ENCODE data around the gene HEATR1. TPM values are rescaled to one million over a fixed set of nuclear protein-coding genes. Genes with fewer than 3 reads are reported as not detected.
A peak's percentile ranks its signal among the peaks of the same experiment; 100 is the strongest.

Gene HEATR1, protein sequence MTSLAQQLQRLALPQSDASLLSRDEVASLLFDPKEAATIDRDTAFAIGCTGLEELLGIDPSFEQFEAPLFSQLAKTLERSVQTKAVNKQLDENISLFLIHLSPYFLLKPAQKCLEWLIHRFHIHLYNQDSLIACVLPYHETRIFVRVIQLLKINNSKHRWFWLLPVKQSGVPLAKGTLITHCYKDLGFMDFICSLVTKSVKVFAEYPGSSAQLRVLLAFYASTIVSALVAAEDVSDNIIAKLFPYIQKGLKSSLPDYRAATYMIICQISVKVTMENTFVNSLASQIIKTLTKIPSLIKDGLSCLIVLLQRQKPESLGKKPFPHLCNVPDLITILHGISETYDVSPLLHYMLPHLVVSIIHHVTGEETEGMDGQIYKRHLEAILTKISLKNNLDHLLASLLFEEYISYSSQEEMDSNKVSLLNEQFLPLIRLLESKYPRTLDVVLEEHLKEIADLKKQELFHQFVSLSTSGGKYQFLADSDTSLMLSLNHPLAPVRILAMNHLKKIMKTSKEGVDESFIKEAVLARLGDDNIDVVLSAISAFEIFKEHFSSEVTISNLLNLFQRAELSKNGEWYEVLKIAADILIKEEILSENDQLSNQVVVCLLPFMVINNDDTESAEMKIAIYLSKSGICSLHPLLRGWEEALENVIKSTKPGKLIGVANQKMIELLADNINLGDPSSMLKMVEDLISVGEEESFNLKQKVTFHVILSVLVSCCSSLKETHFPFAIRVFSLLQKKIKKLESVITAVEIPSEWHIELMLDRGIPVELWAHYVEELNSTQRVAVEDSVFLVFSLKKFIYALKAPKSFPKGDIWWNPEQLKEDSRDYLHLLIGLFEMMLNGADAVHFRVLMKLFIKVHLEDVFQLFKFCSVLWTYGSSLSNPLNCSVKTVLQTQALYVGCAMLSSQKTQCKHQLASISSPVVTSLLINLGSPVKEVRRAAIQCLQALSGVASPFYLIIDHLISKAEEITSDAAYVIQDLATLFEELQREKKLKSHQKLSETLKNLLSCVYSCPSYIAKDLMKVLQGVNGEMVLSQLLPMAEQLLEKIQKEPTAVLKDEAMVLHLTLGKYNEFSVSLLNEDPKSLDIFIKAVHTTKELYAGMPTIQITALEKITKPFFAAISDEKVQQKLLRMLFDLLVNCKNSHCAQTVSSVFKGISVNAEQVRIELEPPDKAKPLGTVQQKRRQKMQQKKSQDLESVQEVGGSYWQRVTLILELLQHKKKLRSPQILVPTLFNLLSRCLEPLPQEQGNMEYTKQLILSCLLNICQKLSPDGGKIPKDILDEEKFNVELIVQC (N-terminal part only)
- polyA plus RNA-seq (2013, experiment 1 of 2), result 34.2 TPM
- 33.3 TPM for polyA plus RNA-seq (2013, experiment 2 of 2)

DNA sequence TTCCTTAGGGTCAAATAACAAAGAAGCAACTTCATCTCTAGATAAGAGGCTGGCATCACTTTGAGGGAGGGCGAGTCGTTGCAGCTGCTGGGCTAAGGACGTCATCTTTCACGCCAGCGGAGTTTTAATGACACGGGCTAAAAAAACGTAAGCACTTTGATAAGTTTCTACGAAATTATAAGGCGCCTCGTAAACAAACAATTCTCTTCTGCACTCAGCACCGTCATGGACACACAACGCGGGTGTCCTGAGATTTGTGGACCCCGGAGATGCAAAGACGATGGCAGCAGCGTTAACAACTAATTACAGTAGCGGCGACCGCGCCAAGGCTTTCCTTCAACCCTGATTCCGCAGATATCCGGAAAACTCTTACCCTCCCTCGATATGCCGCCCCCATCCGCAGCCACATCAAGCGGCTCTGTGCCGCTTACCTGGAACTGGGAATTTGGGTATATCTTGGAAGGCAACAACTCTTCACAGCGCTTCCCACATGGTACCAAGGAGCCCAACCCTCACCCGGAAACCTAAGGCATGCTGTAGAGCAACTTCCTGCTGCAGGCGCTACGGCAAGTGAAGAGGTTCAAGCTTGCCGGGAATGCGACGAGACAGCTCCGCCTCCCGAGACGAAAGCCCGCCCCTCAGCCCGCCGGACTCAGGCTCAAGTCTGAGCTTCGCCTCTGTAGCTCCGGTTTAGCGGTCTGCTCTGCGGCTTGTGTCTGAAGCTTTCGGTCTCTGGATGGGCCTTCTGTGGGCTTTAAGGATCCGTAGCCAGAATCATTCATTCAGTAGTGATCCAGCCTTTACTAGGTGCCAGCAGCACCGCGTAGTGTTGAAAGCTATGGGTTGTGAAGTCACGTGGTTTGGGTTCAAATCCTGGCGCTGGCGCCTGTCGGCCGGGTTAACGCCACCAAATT, at the start of gene HEATR1:
TSS of gene HEATR1 (minus strand) at position 526 of the 914 bp plus-strand sequence. CDS start at position 105, 421 bp downstream.
- Histone ChIP-seq H2AK5ac (ENCODE audit: low read length) (no peak within 1 kb of the TSS), H4K8ac (ENCODE audit: low read depth, low read length) (peak within 1 kb of the TSS; percentile 43), H3K27ac (ENCODE audit: low read depth, low read length) (peak within 1 kb of the TSS; percentile 71), H3K9ac (ENCODE audit: low read length) (peak within 1 kb of the TSS; percentile 86), H3K4me2 (ENCODE audit: low read length) (peak within 1 kb of the TSS; percentile 84), H3K4me1 (ENCODE audit: control insufficient read depth, low read depth, low read length) (no peaks in the 10 kb centered on the region), H2BK120ac (ENCODE audit: low read depth, low read length) (no peak within 1 kb of the TSS), H3K4ac (ENCODE audit: low read depth, low read length) (peak within 1 kb of the TSS; percentile 81), H3K23ac (ENCODE audit: low read length) (no peak within 1 kb of the TSS), H3K56ac (ENCODE audit: low read length) (peak within 1 kb of the TSS; percentile 91), H3K79me2 (ENCODE audit: control insufficient read depth, insufficient read depth, low read length) (peaks cover 22% of the 10 kb centered on the region), H3K18ac (ENCODE audit: low read length) (peak within 1 kb of the TSS; percentile 70), H2BK5ac (ENCODE audit: low read length) (no peak within 1 kb of the TSS), H3K4me3 (ENCODE audit: low read length) (peak within 1 kb of the TSS; percentile 82), H3K27me3 (ENCODE audit: insufficient read depth, low read length, poor library complexity) (no peaks in the 10 kb centered on the region), H3K36me3 (ENCODE audit: control insufficient read depth, insufficient read depth, low read length) (no peaks in the 10 kb centered on the region), H4K5ac (ENCODE audit: low read length) (no peak within 1 kb of the TSS), H3K79me1 (ENCODE audit: low read length) (peaks cover 4% of the 10 kb centered on the region), H2BK15ac (replicated peaks; ENCODE audit: low read depth) (no peak within 1 kb of the TSS)
- WGBS (ENCODE audit: extremely low coverage, insufficient coverage, low lambda C conversion rate), result no CpG with 5 or more reads among the region's 54 CpGs
- peak; percentile 99 for DNase-seq

DNA sequence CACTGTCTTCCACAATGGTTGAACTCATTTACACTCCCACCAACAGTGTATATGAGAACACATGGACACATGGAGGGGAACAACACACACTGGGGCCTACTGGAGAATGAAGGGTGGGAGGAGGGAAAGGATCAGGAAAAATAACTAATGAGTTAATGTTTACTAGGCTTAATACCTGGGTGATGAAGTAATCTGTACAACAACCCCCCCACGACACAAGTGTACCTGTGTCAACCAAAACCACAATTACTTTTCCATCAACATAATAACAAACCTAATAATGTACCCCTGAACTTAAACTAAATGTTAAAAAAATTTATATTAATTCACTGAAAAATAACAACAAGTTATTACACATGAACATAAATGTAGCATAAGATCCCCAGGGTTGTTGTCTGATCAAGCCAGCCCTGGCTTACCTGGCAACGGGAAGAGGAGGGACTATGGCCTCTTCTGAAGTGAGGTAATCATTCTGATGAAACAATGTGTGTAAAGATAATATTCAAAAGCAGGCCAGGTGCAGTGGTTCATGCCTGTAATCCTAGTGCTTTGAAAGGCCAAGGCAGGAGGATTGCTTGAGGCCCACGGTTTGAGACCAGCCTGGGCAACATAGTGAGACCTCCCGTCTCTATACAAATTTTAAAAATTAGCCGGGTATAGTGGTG, 40.8 kb upstream of the HEATR1 start:
- no peak overlapping the region for H3K23ac ChIP-seq (ENCODE audit: low read length)

DNA sequence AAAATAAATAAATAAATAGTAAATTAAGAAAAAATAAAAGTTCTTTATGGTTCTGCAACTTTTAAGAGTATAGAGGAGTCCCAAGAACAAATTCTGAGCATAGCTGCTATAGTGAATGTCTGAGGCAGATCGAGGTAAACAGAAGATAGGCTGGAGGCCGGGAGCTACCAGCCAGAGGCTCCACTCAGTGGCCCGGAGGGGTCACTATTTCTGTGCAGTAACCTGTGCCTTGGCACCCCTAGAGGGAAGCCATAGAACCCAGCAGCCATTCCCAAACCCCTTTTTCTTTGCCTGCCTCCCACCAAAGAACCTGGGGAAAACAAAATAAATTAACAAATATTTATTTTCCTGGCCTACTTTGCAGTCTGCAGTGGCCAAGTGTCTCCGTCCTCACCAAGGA, 38.4 kb upstream of the HEATR1 start:
- Histone ChIP-seq H3K79me2 (ENCODE audit: control insufficient read depth, insufficient read depth, low read length) (no peaks in the 10 kb centered on the region), H4K8ac (ENCODE audit: low read depth, low read length) (no peak overlapping the region), H4K5ac (ENCODE audit: low read length) (no peak overlapping the region), H2BK15ac (replicated peaks; ENCODE audit: low read depth) (no peak overlapping the region), H3K79me1 (ENCODE audit: low read length) (no peaks in the 10 kb centered on the region), H3K4me2 (ENCODE audit: low read length) (no peak overlapping the region), H3K23ac (ENCODE audit: low read length) (no peak overlapping the region), H3K36me3 (ENCODE audit: control insufficient read depth, insufficient read depth, low read length) (no peaks in the 10 kb centered on the region), H3K18ac (ENCODE audit: low read length) (no peak overlapping the region), H3K4me3 (ENCODE audit: low read length) (no peak overlapping the region), H3K4me1 (ENCODE audit: control insufficient read depth, low read depth, low read length) (no peaks in the 10 kb centered on the region), H2BK120ac (ENCODE audit: low read depth, low read length) (no peak overlapping the region), H3K4ac (ENCODE audit: low read depth, low read length) (no peak overlapping the region), H3K27ac (ENCODE audit: low read depth, low read length) (no peak overlapping the region), H2BK5ac (ENCODE audit: low read length) (no peak overlapping the region), H3K56ac (ENCODE audit: low read length) (no peak overlapping the region), H3K9ac (ENCODE audit: low read length) (no peak overlapping the region), H3K27me3 (ENCODE audit: insufficient read depth, low read length, poor library complexity) (no peaks in the 10 kb centered on the region), H2AK5ac (ENCODE audit: low read length) (no peak overlapping the region)
- WGBS (ENCODE audit: extremely low coverage, insufficient coverage, low lambda C conversion rate), result no CpG with 5 or more reads among the region's 4 CpGs
- DNase-seq, result no peak

More for the DNA sequence above, 40.8 kb upstream of the HEATR1 start:
- H3K4ac ChIP-seq (ENCODE audit: low read depth, low read length), result no peak overlapping the region
- no peaks in the 10 kb centered on the region for H3K79me2 ChIP-seq (ENCODE audit: control insufficient read depth, insufficient read depth, low read length)
- WGBS (ENCODE audit: extremely low coverage, insufficient coverage, low lambda C conversion rate), result 100% methylated on average over 1 of the region's 5 CpGs
- no peaks in the 10 kb centered on the region for H3K79me1 ChIP-seq (ENCODE audit: low read length)
- no peak overlapping the region for H3K18ac ChIP-seq (ENCODE audit: low read length)
- no peaks in the 10 kb centered on the region for H3K27me3 ChIP-seq (ENCODE audit: insufficient read depth, low read length, poor library complexity)
- H4K5ac ChIP-seq (ENCODE audit: low read length), result no peak overlapping the region
- H3K4me1 ChIP-seq (ENCODE audit: control insufficient read depth, low read depth, low read length), result no peaks in the 10 kb centered on the region
- no peak overlapping the region for H2BK15ac ChIP-seq (replicated peaks; ENCODE audit: low read depth)
- no peak overlapping the region for H3K9ac ChIP-seq (ENCODE audit: low read length)
- H2BK120ac ChIP-seq (ENCODE audit: low read depth, low read length), result no peak overlapping the region
- no peak overlapping the region for H2AK5ac ChIP-seq (ENCODE audit: low read length)
- no peak overlapping the region for H4K8ac ChIP-seq (ENCODE audit: low read depth, low read length)
- H3K56ac ChIP-seq (ENCODE audit: low read length), result no peak overlapping the region
- no peak overlapping the region for H3K4me3 ChIP-seq (ENCODE audit: low read length)
- no peak for DNase-seq
- H2BK5ac ChIP-seq (ENCODE audit: low read length), result no peak overlapping the region
- H3K36me3 ChIP-seq (ENCODE audit: control insufficient read depth, insufficient read depth, low read length), result no peaks in the 10 kb centered on the region
- no peak overlapping the region for H3K4me2 ChIP-seq (ENCODE audit: low read length)
- H3K27ac ChIP-seq (ENCODE audit: low read depth, low read length), result no peak overlapping the region

DNA sequence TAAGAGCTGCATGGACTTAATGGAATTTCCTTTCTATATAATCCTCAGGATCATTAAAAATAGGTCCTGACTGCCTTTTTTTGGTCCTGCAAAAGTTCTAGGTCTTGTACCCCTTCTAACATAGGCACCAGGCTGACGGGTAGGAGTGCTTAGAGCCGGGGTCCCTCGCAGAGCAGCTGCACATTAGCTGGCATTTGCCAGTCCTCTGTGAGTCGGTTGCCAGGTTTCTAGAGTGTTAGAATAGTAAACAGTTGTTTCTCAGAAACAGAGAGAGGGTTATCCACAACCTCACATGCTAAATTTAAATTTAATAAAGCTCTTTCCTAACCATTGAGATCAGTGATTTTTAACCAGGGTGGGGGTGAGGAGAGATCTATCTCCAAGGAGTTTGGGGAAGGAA, 35.4 kb upstream of the HEATR1 start:
- no peak overlapping the region for H3K4me3 ChIP-seq (ENCODE audit: low read length)
- H3K9ac ChIP-seq (ENCODE audit: low read length), result no peak overlapping the region
- no peak overlapping the region for H4K8ac ChIP-seq (ENCODE audit: low read depth, low read length)
- H3K4ac ChIP-seq (ENCODE audit: low read depth, low read length), result no peak overlapping the region
- no peaks in the 10 kb centered on the region for H3K27me3 ChIP-seq (ENCODE audit: insufficient read depth, low read length, poor library complexity)
- H3K56ac ChIP-seq (ENCODE audit: low read length), result no peak overlapping the region
- H3K18ac ChIP-seq (ENCODE audit: low read length), result no peak overlapping the region
- H2BK15ac ChIP-seq (replicated peaks; ENCODE audit: low read depth), result no peak overlapping the region
- no peak overlapping the region for H2BK120ac ChIP-seq (ENCODE audit: low read depth, low read length)
- H4K5ac ChIP-seq (ENCODE audit: low read length), result no peak overlapping the region
- H3K4me1 ChIP-seq (ENCODE audit: control insufficient read depth, low read depth, low read length), result no peaks in the 10 kb centered on the region
- H2BK5ac ChIP-seq (ENCODE audit: low read length), result no peak overlapping the region
- no peak overlapping the region for H3K4me2 ChIP-seq (ENCODE audit: low read length)
- H3K79me1 ChIP-seq (ENCODE audit: low read length), result no peaks in the 10 kb centered on the region
- no peaks in the 10 kb centered on the region for H3K36me3 ChIP-seq (ENCODE audit: control insufficient read depth, insufficient read depth, low read length)
- no peaks in the 10 kb centered on the region for H3K79me2 ChIP-seq (ENCODE audit: control insufficient read depth, insufficient read depth, low read length)
- no peak overlapping the region for H3K27ac ChIP-seq (ENCODE audit: low read depth, low read length)
- no peak for DNase-seq
- no CpG with 5 or more reads among the region's 4 CpGs for WGBS (ENCODE audit: extremely low coverage, insufficient coverage, low lambda C conversion rate)
- no peak overlapping the region for H3K23ac ChIP-seq (ENCODE audit: low read length)
- H2AK5ac ChIP-seq (ENCODE audit: low read length), result no peak overlapping the region

Data from mesendoderm (in vitro differentiated cells).